ENCODE results near the gene CYB561D2. TPM values are rescaled to one million over a fixed set of nuclear protein-coding genes. Genes with fewer than 3 reads are reported as not detected.

The CYB561D2 gene
- polyA plus RNA-seq, 1 donor from 2014 or later = 21.2 TPM

- H4K20me1 ChIP-seq (ENCODE audit: insufficient read depth) = no peaks in the 10 kb centered on the region
- no peaks in the 10 kb centered on the region for H3F3A ChIP-seq (ENCODE audit: insufficient read depth, low read length, poor library complexity, severe bottlenecking)
- no peak overlapping the region for H3K9ac ChIP-seq (ENCODE audit: low read length)
- H3K4me3 ChIP-seq (ENCODE audit: low read length) = no peak overlapping the region
- H2AFZ ChIP-seq (ENCODE audit: low read depth, low read length) = no peak overlapping the region
- no peak overlapping the region for H3K27ac ChIP-seq (ENCODE audit: low read length)
- H3K27me3 ChIP-seq (ENCODE audit: insufficient read depth, low read depth, low read length) = peaks cover 33% of the 10 kb centered on the region
- H3K79me2 ChIP-seq (replicated peaks; ENCODE audit: insufficient read depth, low read length) = peaks cover 19% of the 10 kb centered on the region
- no peaks in the 10 kb centered on the region for H3K9me2 ChIP-seq (ENCODE audit: insufficient read depth, low read length)
- no peak overlapping the region for H3K4me2 ChIP-seq (ENCODE audit: low read length)
- no peaks in the 10 kb centered on the region for H3K36me3 ChIP-seq (ENCODE audit: insufficient read depth, low read length)
- TF ChIP-seq REST (IDR thresholded peaks at IDR 0.05; ENCODE audit: borderline replicate concordance) (no peak), CTCF (IDR thresholded peaks at IDR 0.05; ENCODE audit: poor library complexity, severe bottlenecking) (no peak), EZH2 (IDR thresholded peaks at IDR 0.05; ENCODE audit: borderline replicate concordance, insufficient read depth, low read length, poor library complexity, severe bottlenecking) (no peak), MXI1 (conservative IDR thresholded peaks at IDR 0.05; ENCODE audit: poor library complexity, severe bottlenecking) (no peak), EP300 (conservative IDR thresholded peaks at IDR 0.05; ENCODE audit: poor library complexity, severe bottlenecking) (no peak), TAF1 (IDR thresholded peaks at IDR 0.05; ENCODE audit: low read depth) (no peak), SMC3 (conservative IDR thresholded peaks at IDR 0.05; ENCODE audit: poor library complexity) (no peak), RAD21 (conservative IDR thresholded peaks at IDR 0.05) (no peak), POLR2AphosphoS5 (IDR thresholded peaks at IDR 0.05) (no peak)
- no peaks in the 10 kb centered on the region for H3K9me3 ChIP-seq (ENCODE audit: low read length)
These were observed 11.0 kb upstream of the CYB561D2 start for GRCh38 chr3:50339485-50340146.

DNA sequence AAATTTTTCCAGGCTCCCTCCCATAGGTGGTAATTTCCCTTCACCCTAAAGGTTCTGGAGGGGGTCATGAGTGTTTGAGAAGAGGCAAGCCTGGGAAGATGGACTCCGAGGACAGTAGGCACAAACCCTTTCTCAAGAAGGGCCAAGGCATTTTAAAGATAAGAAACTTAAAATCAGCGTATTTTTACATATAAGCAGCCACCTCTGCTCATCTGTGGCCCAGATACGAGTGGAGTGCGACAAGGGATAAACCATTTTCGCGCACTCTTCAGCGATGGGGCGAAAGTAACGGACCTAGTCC, 10.6 kb upstream of the CYB561D2 start:
- TF ChIP-seq POLR2AphosphoS5 (IDR thresholded peaks at IDR 0.05) (no peak), MXI1 (conservative IDR thresholded peaks at IDR 0.05; ENCODE audit: poor library complexity, severe bottlenecking) (no peak), EZH2 (IDR thresholded peaks at IDR 0.05; ENCODE audit: borderline replicate concordance, insufficient read depth, low read length, poor library complexity, severe bottlenecking) (no peak), TAF1 (IDR thresholded peaks at IDR 0.05; ENCODE audit: low read depth) (no peak), SMC3 (conservative IDR thresholded peaks at IDR 0.05; ENCODE audit: poor library complexity) (no peak), EP300 (conservative IDR thresholded peaks at IDR 0.05; ENCODE audit: poor library complexity, severe bottlenecking) (no peak), REST (IDR thresholded peaks at IDR 0.05; ENCODE audit: borderline replicate concordance) (no peak), RAD21 (conservative IDR thresholded peaks at IDR 0.05) (no peak), CTCF (IDR thresholded peaks at IDR 0.05; ENCODE audit: poor library complexity, severe bottlenecking) (no peak)
- H3K4me2 ChIP-seq (ENCODE audit: low read length) = no peak overlapping the region

More for the DNA sequence above, 10.6 kb upstream of the CYB561D2 start:
- Histone ChIP-seq H3K36me3 (ENCODE audit: insufficient read depth, low read length) (no peaks in the 10 kb centered on the region), H4K20me1 (ENCODE audit: insufficient read depth) (no peaks in the 10 kb centered on the region), H3K9ac (ENCODE audit: low read length) (no peak overlapping the region), H3K4me3 (ENCODE audit: low read length) (no peak overlapping the region), H3K9me3 (ENCODE audit: low read length) (no peaks in the 10 kb centered on the region), H3K9me2 (ENCODE audit: insufficient read depth, low read length) (no peaks in the 10 kb centered on the region), H3K27me3 (ENCODE audit: insufficient read depth, low read depth, low read length) (peaks cover 36% of the 10 kb centered on the region), H3F3A (ENCODE audit: insufficient read depth, low read length, poor library complexity, severe bottlenecking) (no peaks in the 10 kb centered on the region), H3K27ac (ENCODE audit: low read length) (no peak overlapping the region), H3K79me2 (replicated peaks; ENCODE audit: insufficient read depth, low read length) (peaks cover 17% of the 10 kb centered on the region), H2AFZ (ENCODE audit: low read depth, low read length) (no peak overlapping the region)

Measured in neural cell (in vitro differentiated cells).